SH-SY5Y (cell line): ENCODE results near the gene CAMTA1.

Experiments used
- GATA2 ChIP-seq: IDR thresholded peaks from 2 replicates; pipeline ENCODE4 v1.6.1; 2011; ENCODE audit warnings: mild to moderate bottlenecking, low read depth, low read length
- GATA3 ChIP-seq: IDR thresholded peaks from 2 replicates; pipeline ENCODE4 v1.6.1; 2011; ENCODE audit warnings: low read depth, mild to moderate bottlenecking, low read length, moderate library complexity

Gene CAMTA1

GRCh38 chr1:6888870-6889269 lies 103.6 kb downstream of the CAMTA1 start:
- TF ChIP-seq GATA3 (no peak), GATA2 (no peak)

GRCh38 chr1:6889875-6890480 lies 104.7 kb downstream of the CAMTA1 start:
- TF ChIP-seq GATA3 (no peak), GATA2 (no peak)

- TF ChIP-seq GATA3: no peak
- no peak for TF ChIP-seq GATA2
These were observed 105.4 kb downstream of the CAMTA1 start for GRCh38 chr1:6890686-6891085.

GRCh38 chr1:6891781-6892579 lies 106.7 kb downstream of the CAMTA1 start:
- TF ChIP-seq GATA3 (no peak), GATA2 (no peak)

GRCh38 chr1:6893388-6893787 lies 108.1 kb downstream of the CAMTA1 start:
- TF ChIP-seq GATA3 (no peak), GATA2 (no peak)

DNA sequence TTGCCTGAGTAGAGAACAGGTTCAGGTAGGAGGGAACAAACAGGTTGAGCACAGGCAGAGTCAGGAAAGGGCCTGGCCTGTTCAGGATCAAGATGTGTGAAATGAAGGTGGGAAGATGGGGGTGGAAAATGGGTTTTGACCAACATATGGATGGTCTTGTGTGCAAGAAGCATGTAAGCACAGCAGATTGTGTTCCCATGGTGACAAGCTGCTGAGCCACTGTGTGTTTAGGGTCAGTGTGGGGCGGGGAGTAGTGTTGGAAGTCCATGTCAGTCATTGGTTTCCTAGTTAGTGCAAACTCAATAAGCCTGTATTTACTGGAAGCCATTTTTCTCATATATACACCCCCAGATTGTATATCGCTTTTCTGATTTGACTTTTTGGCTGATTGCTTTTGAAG lies 111.9 kb downstream of the CAMTA1 start:
- TF ChIP-seq GATA3: no peak
- no peak for TF ChIP-seq GATA2

- TF ChIP-seq GATA2 (no peak), GATA3 (no peak)
These were observed 113.8 kb downstream of the CAMTA1 start for GRCh38 chr1:6898974-6899539.

- TF ChIP-seq GATA2 (no peak), GATA3 (no peak)
These were observed 114.4 kb downstream of the CAMTA1 start for GRCh38 chr1:6899621-6900020.

GRCh38 chr1:6902153-6902552 lies 116.9 kb downstream of the CAMTA1 start:
- TF ChIP-seq GATA2: no peak
- no peak for TF ChIP-seq GATA3

DNA sequence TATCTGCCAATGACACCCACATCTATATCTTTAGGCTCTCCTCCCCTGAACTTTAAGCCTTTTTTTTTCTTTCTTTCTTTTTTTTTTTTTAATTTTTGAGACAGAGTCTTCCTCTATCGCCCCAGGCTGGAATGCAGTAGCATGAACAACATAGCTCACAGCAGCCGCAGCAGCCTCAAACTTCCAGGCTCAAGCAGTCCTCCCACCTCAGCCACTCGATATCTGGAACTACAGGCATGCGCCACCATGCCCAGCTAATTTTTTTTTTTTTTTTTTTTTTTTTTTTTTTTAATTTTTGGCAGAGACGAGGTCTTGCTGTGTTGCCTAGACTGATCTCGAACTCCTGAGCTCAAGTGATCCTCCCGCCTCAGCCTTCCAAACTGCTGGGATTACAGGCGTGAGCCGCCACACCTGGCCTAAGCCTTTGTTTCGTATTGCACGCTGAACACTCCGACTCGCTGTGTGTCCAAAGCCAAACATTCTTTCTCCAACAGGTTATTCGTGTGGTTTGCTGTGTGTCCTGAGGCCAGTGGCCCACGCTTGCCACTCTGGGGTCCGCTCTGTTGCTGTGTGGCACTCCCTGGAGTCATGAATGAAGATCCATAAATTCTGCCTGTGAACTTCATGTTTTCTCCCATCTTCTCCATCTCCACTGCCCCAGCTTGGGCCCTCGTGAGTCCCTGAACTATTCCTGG lies 119.4 kb downstream of the CAMTA1 start:
- TF ChIP-seq GATA3 (no peak), GATA2 (no peak)

DNA sequence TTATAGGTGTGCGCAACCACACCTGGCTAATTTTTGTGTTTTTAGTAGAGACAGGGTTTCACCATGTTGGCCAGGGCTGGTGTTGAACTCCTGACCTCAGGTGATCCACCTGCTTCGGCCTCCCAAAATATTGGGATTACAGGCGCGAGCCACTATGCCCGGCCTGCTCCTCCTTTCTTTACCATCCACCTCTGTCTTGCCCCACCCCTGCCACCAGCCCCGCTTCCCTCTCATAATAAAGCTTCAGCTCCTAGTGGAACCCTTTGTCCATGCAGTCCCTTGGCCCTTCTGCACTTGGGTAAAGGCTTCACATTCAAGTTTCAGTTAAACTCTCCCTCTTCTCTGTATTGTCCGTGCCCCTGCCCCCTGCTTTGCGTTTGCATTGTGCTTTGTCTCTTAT lies 120.1 kb downstream of the CAMTA1 start:
- TF ChIP-seq GATA3: no peak
- no peak for TF ChIP-seq GATA2

- TF ChIP-seq GATA2: no peak
- no peak for TF ChIP-seq GATA3
These were observed 120.5 kb downstream of the CAMTA1 start for GRCh38 chr1:6905790-6906189.

DNA sequence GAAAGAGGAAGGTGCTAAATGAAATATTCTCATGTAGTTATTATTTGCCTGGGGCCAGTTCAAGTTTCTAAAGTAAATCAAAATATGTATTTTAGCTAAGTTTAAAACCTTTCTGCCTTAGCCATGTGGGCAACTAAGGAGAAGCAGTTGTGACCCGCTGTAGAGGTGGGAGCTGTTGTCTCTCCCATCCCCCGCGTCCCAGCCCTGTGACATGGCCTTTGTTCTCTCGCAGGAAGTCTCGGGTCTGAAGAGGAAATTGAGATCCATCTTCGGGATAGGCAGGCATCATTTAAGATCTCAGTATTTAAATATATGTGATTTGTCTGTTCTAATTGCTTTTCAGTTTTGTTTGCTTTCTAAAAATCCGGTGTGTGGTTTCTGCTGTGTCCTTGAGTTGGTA lies 121.5 kb downstream of the CAMTA1 start:
- TF ChIP-seq GATA2 (no peak), GATA3 (no peak)

DNA sequence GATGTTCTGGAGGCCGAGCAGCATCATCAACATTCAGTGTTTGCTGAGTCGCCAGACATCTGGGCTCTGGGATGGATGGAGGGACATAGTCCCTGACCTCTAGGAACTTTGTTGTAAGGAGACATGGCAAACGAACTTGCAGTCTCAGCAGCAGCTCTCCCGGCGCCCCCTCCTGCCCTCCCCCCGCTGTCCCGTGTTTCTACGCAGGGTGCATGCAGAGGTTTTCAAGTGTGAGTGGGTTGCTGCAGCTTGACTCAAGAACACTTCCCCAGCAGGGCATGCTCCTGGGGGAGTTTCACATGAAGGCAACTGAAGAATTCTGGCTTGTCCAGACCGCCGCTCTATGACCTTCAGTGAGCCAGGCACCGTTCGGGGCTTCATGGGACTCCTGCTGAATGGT lies 121.9 kb downstream of the CAMTA1 start:
- TF ChIP-seq GATA2 (no peak), GATA3 (no peak)
